AG04450 (cell line): Measurements from ENCODE around the gene FAM20B. TPM values are rescaled to one million over a fixed set of nuclear protein-coding genes. Genes with fewer than 3 reads are reported as not detected.

Experiments used
- CTCF ChIA-PET: fragments of 300-600, 350-600 bp; formaldehyde crosslinking; extraction: SDS; loops from one replicate; lab custom pipeline; 2022; ENCODE audit warnings: antibody characterized with exemption, inconsistent platforms; lab: Charles Lee
- POLR2A ChIA-PET: fragments of 350-600 bp; formaldehyde crosslinking; extraction: SDS; loops from one replicate; lab custom pipeline; 2021; ENCODE audit warnings: antibody characterized with exemption, inconsistent platforms; lab: Yijun Ruan, JAX
- DNase-seq: peaks from one replicate; pipeline ENCODE4 v3.0.0-alpha.2; 2011; ENCODE audit warnings: low read depth, low spot score
- H3K27ac ChIP-seq: one replicate; pipeline ENCODE4 v1.5.1; 2012; ENCODE audit warnings: low read depth, low read length, control low read depth
- H3K27me3 ChIP-seq: one replicate; pipeline ENCODE4 v1.6.0; 2012; ENCODE audit warnings: low read length; ENCODE audit not compliant: control insufficient read depth, insufficient read depth
- H3K4me3 ChIP-seq: 2 replicates; pipeline ENCODE4 v1.5.1; 2011; ENCODE audit warnings: mild to moderate bottlenecking, low read depth, low read length, control low read depth
- H3K9me3 ChIP-seq: 2 replicates; pipeline ENCODE4 v1.5.1; 2012; ENCODE audit warnings: low read length; ENCODE audit not compliant: control insufficient read depth, insufficient read depth
- CTCF ChIP-seq: IDR thresholded peaks from 2 replicates; pipeline ENCODE4 v1.5.1; 2011; ENCODE audit warnings: low read depth, low read length, control low read depth, inconsistent platforms
- polyA plus RNA-seq: library from polyadenylated mRNA; depleted of rRNA; stranded (reverse); fragments of >200 nt; gene quantifications from 2 replicates; pipeline ENCODE4 v1.2.3, GENCODE V29; 2011

FAM20B gene
- polyA plus RNA-seq, 1 experiment: 29.3 TPM

- no peak overlapping the region for H3K4me3 ChIP-seq
- no peak overlapping the region for H3K27ac ChIP-seq
- H3K9me3 ChIP-seq: no peaks in the 10 kb centered on the region
- H3K27me3 ChIP-seq: no peaks in the 10 kb centered on the region
- TF ChIP-seq CTCF: no peak
- POLR2A ChIA-PET: no interaction called here
- CTCF ChIA-PET: interaction anchor here (2.3 kb wide), 1 partner anchor 16 kb away, joined by 7 read pairs; no protein-coding TSS in a partner anchor
- no peak for DNase-seq
Observed at GRCh38 chr1:179095377-179095776, 69.7 kb downstream of the FAM20B start.

GRCh38 chr1:179095924-179096323 is 70.2 kb downstream of the FAM20B start:
- Histone ChIP-seq H3K4me3 (no peak overlapping the region), H3K9me3 (no peaks in the 10 kb centered on the region), H3K27ac (peak overlapping the region; percentile 25), H3K27me3 (no peaks in the 10 kb centered on the region)
- ChIA-PET POLR2A (no interaction called here), CTCF (interaction anchor here (2.3 kb wide), 1 partner anchor 17 kb away, joined by 7 read pairs; no protein-coding TSS in a partner anchor)
- TF ChIP-seq CTCF: no peak
- DNase-seq: no peak

- ChIA-PET CTCF (interaction anchor here (1.5 kb wide), 1 partner anchor 21 kb away, joined by 5 read pairs; no protein-coding TSS in a partner anchor), POLR2A (no interaction called here)
- H3K27me3 ChIP-seq: no peaks in the 10 kb centered on the region
- no peak for DNase-seq
- H3K27ac ChIP-seq: no peak overlapping the region
- H3K9me3 ChIP-seq: no peaks in the 10 kb centered on the region
- no peak for TF ChIP-seq CTCF
- H3K4me3 ChIP-seq: no peak overlapping the region
Observed at GRCh38 chr1:179099891-179100290, 74.2 kb downstream of the FAM20B start.

GRCh38 chr1:179101566-179101965 is 75.9 kb downstream of the FAM20B start:
- ChIA-PET POLR2A (no interaction called here), CTCF (no interaction called here)
- TF ChIP-seq CTCF: no peak

GRCh38 chr1:179103999-179104398 is 78.3 kb downstream of the FAM20B start:
- Histone ChIP-seq H3K27ac (no peak overlapping the region), H3K27me3 (no peaks in the 10 kb centered on the region), H3K4me3 (no peak overlapping the region), H3K9me3 (no peaks in the 10 kb centered on the region)
- TF ChIP-seq CTCF: no peak
- no peak for DNase-seq
- ChIA-PET CTCF (no interaction called here), POLR2A (no interaction called here)

More at GRCh38 chr1:179101566-179101965, 75.9 kb downstream of the FAM20B start:
- Histone ChIP-seq H3K27me3 (no peaks in the 10 kb centered on the region), H3K27ac (no peak overlapping the region), H3K4me3 (no peak overlapping the region), H3K9me3 (no peaks in the 10 kb centered on the region)
- DNase-seq: no peak
